GM21717 (cell line): ENCODE measurements around the gene MCC.

Experiments used
- ATAC-seq: cut with Tn5 transposase; IDR thresholded peaks from one replicate; pipeline ENCODE4 v1.9.1; 2021; ENCODE audit warnings: mild to moderate bottlenecking, moderate library complexity; ENCODE audit not compliant: unreplicated experiment

Gene MCC

DNA sequence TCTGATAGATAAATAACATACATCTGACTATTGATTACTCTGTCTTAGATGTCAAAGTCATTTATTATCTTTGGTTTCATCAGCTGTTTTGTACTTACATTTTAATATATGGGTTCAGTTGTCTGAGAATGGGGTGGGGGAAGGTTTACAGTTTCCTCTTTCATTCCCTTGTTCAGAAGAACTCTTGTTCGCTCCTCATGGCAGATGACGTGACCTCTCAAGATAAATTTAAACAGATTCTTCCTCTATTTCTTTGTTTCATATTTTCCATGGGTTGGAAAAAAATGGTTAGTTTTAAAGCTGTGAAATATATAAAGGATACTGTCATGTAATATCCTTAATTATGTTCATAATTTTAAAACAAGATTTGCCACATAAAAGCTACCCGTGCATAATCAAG lies 114.8 kb downstream of the MCC start:
- ATAC-seq: no peak

DNA sequence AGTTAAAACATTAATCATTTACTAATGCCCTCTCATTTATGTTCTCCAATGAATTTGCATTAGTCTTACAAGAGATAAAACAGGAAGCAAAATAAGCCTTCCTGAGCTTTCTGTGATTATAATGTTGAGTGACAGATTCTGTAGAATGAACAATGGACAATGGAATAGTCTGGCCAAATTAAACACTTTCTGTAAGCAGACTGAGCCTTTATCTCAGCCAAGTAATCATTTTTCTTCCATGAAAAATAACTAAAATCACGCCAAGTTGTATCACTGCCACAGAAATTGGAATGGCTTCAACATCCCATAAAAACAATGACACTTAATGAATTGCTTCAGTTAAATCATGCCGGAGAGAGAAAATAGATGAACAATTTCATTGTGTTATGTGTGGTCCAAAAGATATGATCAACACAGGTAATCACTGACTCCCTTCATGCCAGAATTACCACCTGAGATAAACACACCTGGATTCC lies 116.5 kb downstream of the MCC start:
- ATAC-seq: no peak

DNA sequence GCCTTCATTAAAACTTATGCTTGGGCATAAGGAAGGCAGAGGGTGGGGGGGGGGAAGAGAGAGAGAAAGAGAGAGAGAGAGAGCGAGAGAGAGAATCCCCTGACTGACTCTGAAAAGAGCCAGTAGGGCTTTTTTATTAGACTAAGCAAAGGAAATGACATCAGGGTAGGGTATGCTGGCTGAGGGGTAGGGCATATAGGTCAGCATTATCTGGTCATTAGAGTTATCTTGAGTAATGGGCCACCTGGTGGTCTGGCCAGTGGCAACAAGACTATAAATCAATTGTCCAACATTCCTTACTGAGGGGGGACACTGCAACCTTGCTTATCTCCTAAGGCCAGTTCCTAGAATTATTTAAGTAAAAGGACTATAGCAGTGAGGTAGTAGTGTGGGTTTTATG lies 120.7 kb downstream of the MCC start:
- no peak for ATAC-seq

DNA sequence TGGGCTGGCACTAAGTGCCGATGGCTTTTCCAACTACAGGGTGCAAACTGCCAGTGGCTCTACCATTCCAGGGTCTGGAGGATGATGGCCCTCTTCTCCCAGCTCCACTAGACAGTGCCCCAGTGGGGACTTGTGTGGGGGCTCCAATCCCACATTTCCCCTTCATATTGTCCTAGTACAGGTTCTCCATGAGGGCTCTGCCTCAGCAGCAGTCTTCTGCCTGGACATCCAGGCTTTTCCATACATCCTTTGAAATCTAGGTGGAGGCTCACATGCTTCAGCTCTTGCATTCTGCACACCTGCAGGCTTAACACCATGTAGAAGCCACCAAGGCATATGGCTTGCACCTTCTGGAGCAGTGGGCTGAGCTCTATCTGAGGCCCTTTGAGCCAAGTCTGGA lies 123.8 kb downstream of the MCC start:
- ATAC-seq: no peak

DNA sequence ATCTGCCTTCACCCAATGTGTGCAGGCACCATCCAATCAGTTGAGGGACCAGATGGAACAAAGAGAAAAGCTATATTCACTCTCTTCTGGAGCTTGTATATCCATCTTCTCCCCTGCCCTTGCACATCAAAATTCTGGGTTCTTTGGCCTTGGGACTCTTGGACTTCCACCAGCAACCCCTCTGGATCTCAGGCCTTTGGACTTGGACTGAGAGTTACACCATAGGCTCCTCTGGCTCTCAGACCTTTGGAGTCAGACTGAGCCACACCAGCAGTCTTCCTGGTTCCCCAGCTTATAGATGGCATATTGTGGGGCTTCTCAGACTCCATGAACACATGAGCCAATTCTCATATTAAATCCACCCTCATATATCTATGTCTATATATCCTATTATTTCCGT lies 126.6 kb downstream of the MCC start:
- ATAC-seq: no peak

DNA sequence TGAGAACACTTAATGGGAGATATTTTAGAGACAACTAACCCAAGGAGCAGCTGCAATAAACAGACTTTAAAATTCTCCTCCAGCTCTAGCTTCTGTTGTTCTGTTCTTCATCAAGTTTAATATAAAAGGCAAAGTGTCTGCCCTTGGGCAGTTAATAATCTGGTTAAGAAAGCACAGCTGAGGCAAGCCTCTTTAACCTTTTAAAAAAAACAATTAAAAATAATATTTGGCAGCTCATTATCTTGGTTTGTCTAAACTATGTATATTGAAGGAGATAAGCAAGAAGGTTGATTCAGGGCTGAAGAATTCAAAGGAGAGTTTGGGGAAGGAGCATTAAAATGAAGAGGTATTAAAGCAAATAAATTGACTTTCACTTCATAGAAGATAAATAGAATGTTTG lies 128.8 kb downstream of the MCC start:
- no peak for ATAC-seq

DNA sequence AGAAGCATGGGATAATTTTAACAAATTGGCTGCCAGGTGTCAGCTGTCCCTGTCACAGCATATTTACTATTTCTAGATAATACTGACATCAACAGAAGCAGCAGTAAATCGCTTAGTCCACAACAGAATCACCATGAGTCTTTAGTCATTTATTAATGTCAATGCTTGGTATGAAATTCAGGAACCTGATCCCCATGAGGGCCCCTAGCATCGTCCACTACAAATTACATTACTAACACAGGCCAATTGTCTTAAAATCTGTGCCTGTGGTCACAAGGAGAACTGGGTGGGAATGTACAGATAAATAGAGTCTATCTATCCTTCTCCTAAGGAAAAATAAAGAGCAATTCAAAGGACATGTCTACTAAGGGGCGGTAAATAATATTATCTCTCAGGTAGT lies 129.6 kb downstream of the MCC start:
- ATAC-seq: no peak

DNA sequence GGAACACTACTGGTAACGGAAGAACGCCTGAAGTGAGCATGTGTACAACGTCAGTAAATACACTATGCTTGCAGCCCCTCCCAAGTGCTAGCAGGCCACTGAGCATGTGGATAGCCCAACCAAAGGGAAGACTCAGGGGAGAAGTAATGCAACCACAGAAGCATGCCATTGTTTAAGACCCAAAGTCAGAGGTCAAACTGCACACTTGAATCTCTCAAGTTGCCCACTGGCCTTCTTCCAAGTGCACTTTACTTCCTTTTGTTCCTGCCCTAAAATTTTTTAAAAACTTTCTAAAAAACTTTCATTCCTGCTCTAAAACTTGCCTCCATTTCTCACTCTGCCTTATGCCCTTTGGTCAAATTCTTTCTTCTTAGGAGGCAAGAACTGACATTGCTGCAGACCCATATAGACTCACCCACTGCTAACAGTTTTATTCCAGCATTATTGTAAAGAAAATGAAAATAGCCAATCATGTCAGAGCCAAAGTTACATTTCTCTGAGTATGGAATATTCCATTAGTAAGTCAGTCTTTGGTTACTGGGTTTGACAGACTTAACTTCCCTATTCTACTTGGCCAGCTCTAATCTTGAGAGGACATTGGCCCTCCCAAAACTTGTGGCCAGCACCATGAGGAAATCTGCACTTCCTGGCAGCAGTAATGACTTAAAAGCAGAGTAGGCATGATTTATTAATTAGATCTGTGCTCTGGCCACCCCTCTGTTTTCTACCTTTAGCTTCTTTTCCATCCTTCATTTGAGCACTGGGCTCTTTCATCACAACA lies 130.4 kb downstream of the MCC start:
- ATAC-seq: no peak

DNA sequence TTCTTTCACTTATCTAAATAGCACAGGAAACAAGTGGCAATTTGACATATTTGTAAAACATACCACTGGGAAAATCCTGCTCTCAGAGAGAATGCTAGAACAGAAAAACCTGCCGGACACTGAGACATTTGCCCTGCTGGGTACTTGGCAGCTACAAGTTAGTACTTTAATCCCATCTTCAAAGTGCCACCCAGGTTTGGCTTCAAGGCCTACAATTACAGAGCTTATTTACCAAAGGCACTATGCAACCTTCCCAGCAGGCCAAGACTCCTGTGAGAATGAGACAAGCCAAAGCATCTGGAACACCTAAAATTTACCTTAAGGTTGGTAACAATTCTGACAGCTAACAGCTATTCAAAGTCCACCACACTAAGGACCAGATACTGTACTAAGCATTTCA lies 131.8 kb downstream of the MCC start:
- no peak for ATAC-seq

DNA sequence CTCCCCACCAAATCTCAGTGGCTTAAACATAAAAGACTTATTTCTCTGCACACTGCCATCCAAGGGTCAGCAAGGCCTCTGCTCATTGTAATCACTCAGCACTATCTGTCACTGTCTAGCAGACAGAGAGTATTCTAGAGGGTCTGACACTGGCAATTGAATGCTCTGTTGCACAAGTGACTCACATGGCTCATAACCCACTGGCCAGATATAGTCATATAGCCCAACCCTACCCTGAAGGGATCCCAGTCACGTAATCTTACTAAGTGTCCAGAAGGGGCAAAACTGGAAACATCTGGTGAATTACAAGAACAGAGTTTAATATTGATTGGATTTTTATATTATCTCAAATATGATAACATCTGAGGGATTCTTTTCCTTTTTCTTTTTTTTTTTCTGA lies 134.2 kb downstream of the MCC start:
- no peak for ATAC-seq

DNA sequence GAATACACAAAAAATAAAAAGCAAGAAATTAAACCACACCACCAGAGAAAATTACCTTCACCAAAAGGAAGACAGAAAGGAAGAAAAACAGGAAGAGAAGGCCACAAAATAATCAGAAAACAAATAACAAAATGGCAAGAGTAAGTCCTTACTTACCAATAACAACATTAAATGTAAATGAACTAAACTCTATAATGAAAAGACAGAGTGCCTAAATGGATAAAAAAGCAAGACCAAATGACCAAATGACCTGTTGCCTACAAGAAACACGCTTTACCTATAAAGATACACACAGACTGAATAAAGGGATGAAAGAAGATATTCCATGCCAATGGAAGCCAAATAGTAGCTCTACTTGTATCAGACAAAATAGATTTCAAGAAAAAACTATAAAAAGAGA lies 140.7 kb downstream of the MCC start:
- ATAC-seq: no peak

DNA sequence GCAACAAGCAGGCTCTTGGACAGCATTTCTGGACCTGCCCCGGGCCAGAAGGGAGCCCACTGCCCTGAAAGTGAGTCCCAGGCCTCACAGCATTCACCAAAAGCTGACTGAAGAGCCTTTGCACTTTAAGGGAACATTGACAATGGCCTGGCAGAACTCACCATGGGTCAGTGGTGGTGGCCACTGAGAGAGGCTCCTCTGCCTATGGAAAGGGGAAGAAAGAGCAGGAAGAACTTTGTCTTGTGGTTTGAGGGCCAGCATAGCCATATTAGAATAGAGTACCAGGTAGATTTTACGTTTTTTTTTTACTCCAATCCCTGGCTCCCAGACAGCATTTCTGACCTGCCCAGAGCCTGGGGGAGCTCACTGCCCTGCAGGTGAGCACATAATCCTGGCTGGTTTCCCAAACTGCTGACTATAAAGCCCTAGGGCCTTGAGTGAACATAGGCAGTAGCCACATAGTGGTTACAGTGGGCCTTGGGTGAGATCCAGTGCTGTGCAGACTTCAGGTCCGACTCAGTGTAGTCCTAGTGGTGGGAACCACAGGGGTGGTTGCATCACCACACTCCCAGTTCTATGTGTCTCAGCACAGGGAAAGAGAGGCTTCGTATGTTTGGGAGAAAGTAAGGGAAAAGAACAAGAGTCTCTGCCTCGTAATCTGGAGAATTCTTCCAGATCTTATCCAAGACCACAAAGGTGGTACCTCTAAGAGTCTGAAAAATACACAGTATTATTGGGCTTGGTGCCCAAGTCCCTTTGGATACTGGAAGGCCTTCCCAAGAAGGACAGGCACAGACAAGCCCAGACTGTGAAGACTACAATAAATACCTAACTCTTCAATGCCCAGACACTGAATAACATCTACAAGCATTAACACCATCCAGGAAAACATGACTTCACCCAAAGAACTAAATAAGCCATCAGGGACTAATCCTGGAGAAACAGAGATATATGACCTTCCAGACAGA lies 143.0 kb downstream of the MCC start:
- no peak for ATAC-seq

DNA sequence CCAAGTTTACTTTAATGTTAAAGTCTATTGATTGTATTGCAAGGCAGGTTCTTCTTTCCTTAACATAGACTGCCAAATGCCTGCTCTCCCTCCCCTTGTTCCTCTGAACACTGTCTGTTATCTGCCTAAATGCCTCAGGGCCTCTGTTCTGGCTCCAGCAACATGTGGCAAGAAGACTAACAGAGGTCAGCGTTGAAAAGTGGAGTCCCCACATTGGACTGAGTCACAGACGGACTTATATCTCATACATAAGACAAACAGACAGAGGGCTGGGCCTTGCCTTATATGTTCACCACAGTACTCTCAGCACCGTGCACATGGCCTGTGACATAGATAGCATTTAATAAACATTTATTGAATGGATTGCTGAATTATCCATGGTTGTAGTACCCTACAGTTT lies 144.9 kb downstream of the MCC start:
- no peak for ATAC-seq

DNA sequence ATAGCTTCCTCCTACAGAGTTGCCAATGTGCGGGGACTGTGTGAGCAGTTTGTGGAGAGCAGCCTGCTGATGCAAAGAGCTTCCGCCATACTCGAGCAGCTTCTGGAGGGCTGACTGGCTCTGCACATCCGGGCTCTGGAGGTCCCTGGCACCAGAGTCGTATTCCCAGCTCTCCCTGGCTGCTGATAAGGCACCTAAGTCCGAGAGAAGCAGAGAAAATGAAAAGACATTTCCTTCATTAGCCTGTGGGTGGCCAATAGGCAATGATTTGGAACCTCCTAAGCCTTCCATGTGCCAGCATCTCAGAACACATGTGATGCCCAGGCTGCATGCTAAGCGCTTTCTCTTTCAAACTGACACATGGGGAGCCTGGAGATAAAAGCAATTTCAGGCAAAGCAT lies 147.7 kb downstream of the MCC start:
- no peak for ATAC-seq

DNA sequence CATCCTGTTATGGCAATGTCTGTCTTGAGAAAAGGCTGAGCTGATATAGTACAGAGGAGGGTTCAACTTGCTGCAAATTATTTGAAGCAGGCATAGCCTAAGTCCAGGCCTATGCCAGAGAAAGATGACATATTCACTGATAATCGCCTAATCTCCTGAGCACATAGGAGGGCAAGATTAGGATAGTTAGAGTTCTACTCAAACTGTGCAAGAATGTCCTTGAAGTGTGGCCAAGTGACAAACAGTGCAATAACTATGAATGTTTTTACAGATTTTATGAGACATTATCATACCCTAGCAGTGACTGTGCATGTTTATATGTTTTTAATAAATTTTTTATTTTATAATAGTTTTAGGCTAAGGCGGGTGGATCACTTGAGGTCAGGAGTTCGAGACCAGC lies 149.6 kb downstream of the MCC start:
- ATAC-seq: no peak

DNA sequence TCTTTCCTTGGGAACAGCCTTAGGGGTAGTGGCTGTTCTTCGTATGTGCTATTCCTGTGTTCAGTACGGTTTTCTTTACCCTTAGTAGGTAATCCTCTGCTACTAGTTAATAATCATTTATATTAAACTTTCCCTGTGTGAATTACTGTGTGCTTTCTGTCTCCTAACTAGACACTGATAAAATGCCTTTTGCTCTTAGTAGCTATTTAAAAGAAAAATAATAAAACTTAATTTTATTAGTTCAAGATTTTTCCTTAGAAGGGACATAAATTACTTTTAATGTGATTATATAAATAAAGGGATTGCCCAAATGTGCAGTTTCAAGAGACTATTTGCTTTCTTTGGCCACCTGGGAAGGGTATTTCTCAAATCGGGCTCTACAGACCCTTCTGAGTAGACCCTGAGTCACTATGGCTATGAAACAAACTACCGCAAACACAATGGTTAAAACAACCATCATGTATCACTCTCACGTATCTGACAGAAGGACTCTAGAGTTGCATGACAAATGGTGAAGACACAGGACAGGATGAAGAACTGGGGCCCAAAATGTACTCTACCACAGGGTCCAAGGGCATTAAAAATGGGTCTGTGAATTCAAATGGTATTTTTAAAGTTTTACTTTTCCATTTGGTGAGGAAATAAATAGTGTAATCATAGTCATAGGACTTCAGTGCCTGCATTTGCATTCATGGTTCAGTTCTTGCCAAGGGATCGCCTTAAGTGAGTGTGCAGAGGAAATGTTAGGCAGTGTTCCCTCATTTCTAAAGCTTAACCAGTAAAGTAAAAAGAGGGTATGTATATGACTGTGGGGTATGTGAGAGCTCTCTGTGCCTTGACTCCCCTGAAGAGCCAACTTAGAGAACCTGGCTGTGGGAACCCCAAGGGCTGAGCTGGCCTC lies 150.5 kb downstream of the MCC start:
- no peak for ATAC-seq

DNA sequence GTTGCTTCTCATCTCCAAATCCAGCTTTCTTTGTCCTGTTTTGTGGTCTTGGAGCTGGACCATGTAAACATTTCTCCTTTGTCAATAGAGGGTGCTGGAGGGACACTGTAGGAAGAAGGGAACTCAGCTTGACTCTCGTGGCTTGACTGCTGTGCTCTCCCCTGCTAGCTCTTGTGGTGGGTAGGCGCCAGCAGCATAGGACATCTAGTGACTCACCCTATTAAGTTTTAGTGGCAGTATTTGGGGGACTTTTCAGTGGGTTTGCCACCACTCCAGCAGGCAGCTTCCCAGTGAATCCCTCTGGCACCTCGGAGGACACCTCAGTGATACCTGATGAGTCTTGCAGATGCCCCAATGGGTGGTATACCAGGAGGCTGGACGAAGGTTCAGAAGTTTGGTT lies 151.3 kb downstream of the MCC start:
- no peak for ATAC-seq

DNA sequence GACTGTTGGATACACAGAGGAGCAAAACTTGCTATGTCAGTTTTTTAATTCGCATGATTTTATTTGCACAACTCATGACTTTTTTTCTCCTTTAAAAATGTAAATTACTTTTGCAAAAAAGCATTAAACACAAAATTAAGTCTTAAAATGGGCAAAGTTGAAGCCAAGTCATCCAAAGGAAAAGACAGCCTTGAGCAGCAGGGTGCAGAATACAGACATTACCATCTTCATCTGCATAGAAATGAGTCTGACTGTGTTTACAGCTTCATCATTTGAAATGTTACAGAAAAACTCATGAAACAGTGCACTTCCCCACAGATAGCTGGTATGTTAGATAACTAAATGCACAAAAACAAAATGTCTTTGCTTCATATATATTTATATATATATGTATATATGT lies 154.8 kb downstream of the MCC start:
- no peak for ATAC-seq

DNA sequence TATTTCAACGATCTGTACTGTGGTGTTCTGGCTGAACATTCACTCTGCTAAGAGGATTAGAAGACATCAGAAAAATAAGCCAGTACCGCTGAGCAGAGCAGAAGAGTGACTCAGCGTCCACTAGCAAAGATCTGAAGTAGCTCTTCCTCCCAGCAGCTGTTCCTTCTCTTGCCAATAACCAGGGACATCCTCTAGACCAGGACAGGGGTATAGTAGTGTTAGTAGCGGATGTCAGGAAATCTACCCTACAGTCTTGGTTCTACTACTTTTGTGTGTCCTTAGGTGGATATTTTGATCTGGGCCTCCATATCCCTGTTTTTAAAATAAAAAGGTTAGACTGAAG lies 157.1 kb downstream of the MCC start:
- no peak for ATAC-seq

DNA sequence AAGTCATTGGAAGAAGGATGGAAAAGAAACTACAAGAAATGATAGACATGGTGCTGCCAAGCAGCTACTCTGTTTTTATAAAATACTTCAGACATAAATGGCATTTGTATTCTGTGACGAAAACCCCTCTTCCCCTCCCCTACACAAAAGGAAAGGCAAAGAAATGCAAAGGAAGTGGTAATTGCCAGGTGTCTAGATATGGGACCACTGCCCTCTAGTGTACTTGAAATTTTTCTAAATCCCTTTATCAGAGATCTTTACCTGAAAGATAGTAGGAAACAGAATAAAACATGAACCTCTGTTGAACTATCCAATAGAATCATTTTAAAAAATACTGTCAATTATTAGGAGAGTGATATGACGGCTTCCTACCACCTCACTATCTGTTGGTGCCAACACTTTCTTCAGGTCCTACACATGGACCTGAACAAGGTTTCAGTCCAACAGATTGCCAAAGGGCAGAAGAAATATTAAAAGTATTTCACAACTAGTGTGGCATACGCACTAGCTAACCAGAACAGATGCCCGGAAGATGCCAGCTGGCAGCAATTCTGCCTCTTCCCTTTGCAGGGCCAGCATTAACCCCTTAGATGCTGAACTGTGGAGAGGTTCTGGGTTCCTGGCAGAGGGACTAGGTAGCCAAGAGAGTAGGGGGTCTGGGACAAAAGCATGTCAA lies 157.6 kb downstream of the MCC start:
- peak; percentile 61 for ATAC-seq

DNA sequence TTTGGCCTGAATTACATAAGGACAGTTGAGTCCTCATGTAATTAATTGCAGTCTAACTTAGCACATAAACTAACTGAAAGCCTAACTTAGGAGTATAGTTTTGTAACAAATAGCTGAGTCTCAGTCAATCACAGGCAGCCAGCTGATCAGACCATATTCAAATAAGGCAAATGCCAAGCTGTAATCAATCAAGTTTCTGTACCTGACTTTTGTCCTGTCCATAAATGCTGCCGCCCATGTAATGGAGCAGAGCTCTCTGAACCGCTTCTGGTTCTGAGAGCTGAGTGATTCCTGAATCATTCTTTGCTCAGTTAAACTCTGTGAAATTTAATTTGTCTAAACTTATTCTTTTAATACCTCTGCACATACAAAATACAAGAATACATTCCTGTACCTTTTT lies 158.3 kb downstream of the MCC start:
- ATAC-seq: no peak
